ENCODE results near the gene ULBP2.
"Not testable (repeated sequence)": the region's sequence is repeated elsewhere in the genome, so short reads cannot be mapped to it uniquely, and the experiment has no call there.

ULBP2 gene

DNA sequence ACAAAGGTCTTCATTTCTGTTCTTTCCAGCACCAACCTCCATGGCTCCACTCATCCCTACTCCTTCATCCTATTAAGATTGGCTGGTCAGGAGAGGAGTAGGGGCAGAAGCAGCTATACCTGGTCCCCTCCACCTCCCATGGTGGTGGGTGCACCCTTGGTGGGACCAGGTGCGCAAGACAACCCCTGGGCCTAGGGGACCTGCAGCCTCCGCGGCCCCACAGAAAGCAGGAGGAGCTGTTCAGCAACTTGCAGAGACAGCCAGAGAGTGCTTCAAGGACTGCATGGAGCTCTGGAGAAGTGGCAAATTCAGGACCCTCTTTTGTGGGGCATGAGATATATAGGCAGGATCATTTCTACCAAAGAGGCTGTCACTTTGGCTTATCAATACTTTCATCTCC, 9.8 kb downstream of the ULBP2 start:
- no peak for DNase-seq

- DNase-seq = not testable (repeated sequence)
Measured at GRCh38 chr6:149953390-149953789, 11.6 kb downstream of the ULBP2 start.

- not testable (repeated sequence) for DNase-seq
Measured at GRCh38 chr6:149953934-149954327, 12.1 kb downstream of the ULBP2 start.

DNA sequence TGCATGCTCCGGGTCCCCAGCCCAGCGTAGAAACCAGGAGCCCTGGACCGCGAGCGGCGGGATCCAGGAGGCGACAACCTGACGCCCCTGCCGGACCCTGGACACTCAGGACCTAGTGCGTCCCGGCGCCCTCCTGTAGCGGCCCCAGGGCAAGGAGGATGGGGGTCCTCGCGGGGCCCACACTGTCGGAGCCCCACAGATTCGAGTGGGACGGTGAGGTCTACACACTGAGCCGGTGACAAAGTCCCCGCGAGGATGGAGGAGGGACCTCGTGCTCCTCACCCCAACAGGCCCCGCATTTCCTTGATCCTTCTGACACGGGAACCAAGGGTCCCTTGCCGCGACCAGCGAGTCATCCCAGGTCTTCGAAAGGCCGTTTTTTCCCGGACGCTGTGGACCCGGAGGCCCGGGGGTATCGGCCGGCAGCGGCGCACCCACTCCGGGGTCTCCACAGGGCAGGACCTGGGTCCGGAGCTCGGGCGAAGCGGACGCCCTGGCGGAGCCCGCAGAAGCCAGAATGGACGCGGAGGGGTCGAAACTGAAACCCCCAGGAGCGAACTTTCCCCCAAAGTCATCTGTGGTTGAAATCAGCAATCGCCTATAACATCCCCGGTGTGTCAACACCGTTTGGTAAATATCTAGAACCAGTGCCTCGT, 12.6 kb downstream of the ULBP2 start:
- not testable (repeated sequence) for DNase-seq

DNA sequence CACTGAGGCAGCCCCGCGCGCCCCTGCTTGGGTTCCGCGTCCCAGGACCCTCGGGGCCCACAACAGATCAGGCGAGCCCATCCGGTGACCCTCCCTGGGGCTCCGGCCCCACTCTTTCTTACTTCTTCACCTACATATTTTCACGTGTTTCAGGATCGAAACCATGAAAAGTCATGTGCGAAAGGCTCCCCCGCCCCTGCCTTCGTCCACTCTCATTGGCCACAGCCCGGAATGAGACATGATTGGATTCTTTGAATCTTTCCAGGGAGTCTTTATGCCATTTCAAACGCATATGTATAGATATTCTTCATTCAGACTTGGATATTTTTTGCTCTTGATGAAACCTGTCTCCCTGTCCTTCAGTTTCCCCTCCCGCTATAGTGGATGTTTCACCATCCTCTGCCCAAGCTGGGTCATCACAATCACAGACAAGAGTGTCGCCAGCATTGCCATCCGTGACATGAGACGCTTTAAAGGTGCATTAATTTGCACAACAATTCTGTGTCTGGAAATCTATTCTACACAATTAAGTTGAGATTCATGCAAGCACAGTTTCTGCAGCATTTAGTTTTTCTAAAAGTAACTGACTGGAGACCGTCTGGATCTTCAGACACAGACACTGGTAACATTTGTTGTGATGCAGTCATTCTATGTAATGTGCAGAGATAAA, 13.3 kb downstream of the ULBP2 start:
- DNase-seq = not testable (repeated sequence)

DNA sequence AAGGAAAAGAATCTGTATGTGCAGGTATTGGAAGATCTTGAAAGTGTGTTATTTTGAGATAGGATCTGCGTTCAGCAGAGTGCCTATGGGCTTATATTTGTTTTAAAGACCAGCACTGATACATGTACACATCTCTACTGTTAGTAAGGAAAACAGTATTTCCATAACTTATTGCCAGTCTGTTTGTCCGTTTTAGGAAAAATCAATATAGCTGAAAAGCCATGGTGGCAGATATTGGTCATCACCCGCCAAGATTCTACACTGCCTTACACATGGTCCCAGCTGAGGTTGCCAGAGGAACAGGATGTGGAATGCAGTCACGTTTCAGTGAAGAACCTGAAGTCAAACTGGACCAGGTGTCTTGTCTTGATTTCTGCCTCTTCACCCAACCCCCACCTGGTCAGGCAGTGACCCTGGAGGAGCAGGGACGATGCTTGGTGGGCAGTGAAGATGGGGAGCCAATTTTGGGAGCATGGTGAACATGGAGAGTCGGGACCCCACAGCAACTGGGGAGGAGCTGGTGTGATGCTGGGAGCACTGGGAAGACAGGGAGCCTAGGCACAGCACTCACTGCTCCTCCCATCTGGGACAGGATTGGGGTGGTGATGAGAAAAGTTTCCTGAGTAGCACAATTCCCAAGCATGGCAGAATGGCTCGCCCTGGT, 14.0 kb downstream of the ULBP2 start:
- not testable (repeated sequence) for DNase-seq

- DNase-seq = not testable (repeated sequence)
Measured at GRCh38 chr6:149958124-149958523, 16.3 kb downstream of the ULBP2 start.

DNA sequence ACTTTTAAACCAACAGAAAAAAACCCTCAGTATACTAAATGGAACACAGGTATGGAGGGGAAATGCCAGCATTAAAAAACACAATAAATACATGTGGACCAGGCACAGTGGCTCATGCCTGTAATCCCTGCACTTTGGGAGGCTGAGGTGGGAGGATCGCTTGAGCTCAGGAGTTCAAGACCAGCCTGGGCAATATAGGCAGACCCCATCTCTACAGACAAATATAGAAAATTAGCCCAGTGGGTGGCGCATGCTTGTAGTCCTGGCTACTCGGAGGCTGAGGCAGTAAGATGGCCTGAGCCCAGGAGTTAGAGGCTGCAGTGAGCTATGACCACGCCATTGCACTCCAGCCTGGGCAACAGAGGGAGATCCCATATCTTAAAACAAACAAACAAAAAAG, 18.0 kb downstream of the ULBP2 start:
- not testable (repeated sequence) for DNase-seq

DNA sequence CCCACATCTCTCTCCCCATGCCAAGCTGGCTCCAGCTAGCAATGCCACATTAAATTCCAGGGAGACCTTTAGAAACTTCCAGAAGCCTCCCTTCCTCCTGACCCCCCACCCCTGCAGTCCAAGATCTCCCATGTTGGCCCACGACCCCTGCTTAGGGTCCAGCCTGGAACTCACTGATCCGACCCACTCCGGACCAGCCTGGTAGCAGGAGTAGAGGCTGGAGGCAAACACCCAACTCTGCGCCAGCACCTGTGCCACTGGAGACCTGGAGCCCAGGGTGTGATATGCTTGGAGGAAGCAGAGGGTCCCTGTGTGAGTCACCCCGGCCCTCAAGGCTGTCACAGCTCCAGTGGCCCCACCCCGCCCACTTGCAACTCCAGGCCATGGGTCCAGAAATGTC, 18.7 kb downstream of the ULBP2 start:
- DNase-seq = no peak

- no peak for DNase-seq
Measured at GRCh38 chr6:149961728-149962425, 20.1 kb downstream of the ULBP2 start.

- DNase-seq = no peak
Measured at GRCh38 chr6:149962461-149963211, 20.8 kb downstream of the ULBP2 start.

- DNase-seq = no peak
Measured at GRCh38 chr6:149963212-149963461, 21.3 kb downstream of the ULBP2 start.

GRCh38 chr6:149963462-149964307, 21.9 kb downstream of the ULBP2 start, which contains the start of gene ULBP1:
Gene ULBP1, plus strand, starts transcription at chr6:149963943. Its CDS starts 107 bp downstream, at chr6:149964050.
- peak; percentile 58 for DNase-seq

GRCh38 chr6:149964308-149965193, 22.7 kb downstream of the ULBP2 start:
- no peak for DNase-seq

GRCh38 chr6:149965194-149966020, 23.6 kb downstream of the ULBP2 start:
- no peak for DNase-seq

GRCh38 chr6:149966319-149966718, 24.5 kb downstream of the ULBP2 start:
- not testable (repeated sequence) for DNase-seq

DNA sequence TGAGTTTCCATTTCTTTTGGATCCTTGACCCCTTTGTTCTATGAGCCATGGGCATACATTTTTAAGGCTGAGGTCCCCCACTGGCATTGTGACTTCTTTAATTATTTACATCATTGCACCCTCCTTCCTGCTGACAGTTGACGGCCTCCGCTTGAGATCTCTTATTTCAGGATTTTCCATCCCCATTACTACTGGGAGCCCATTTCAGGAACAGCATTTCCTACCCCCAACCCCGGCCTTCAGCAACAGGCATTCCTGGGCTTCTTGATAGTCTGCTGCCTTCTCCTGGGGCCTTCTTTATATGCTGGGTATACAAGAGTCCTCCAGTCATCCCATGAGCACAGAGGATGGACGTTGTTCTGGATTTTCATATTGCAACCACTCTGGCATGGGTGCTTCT, 25.8 kb downstream of the ULBP2 start:
- DNase-seq = no peak

DNA sequence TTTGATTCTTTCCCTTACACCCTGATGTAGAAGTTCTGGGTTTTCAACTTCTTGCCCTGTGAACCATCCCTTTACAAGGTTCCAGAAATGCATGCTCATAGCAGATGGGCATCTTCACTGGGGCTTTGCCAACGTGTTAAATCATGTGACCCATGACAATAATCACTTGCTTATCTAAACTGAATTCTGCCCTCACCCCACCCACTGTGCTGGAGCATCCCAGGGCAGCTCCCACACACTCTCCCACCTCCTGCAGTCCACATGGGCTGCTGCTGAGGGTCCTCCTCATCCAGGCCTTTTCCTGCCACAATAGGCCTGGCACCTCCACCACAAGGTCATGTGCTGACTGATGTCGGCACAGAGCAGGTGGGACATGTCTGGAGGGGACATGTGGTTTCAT, 26.2 kb downstream of the ULBP2 start:
- DNase-seq = not testable (repeated sequence)

DNA sequence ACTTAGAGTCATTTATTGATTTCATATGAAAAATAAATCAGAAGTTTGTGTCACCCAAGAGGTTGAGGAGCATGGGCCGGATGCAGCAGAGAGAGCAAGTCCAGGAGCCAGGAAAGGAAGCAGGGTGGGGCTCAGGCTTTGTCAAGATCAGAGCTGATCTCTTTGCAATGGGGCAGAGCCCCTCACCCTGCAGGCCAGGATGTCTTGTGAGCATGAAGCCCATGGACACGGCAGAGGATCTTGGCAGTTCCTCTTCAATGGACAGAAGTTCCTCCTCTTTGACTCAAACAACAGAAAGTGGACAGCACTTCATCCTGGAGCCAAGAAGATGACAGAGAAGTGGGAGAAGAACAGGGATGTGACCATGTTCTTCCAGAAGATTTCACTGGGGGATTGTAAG, 27.1 kb downstream of the ULBP2 start:
- not testable (repeated sequence) for DNase-seq

GRCh38 chr6:149969635-149970034, 27.8 kb downstream of the ULBP2 start:
- DNase-seq = no peak

Data from effector CD8-positive, alpha-beta T cell (primary cell).